CD4-positive, alpha-beta memory T cell (primary cell): ENCODE data around the gene LRR1. TPM values are rescaled to one million over a fixed set of nuclear protein-coding genes. Genes with fewer than 3 reads are reported as not detected.
"Not testable (repeated sequence)": the region's sequence is repeated elsewhere in the genome, so short reads cannot be mapped to it uniquely, and the experiment has no call there.

Experiments used
- CTCF ChIA-PET: fragments of 350-600 bp; sonication (Branson Sonifier 250); formaldehyde crosslinking; loops from one replicate; lab custom pipeline; 2021; ENCODE audit warnings: inconsistent platforms; ENCODE audit not compliant: partially characterized antibody; lab: Charles Lee
- POLR2A ChIA-PET: fragments of 350-600 bp; sonication (Branson Sonifier 250); formaldehyde crosslinking; loops from one replicate; lab custom pipeline; 2021; ENCODE audit not compliant: partially characterized antibody; lab: Charles Lee
- DNase-seq, 5 donors: peaks; one replicate each; pipeline versions ENCODE4 v3.0.0 to v3.0.0-alpha.2; 2020 to 2022; ENCODE audit warnings: mixed read lengths in 1 of 5
- H3K27ac ChIP-seq: one replicate; pipeline ENCODE4 v1.7.0; 2013; ENCODE audit warnings: low read depth, low read length
- H3K27me3 ChIP-seq: 2 replicates; pipeline ENCODE4 v1.7.0; 2013; ENCODE audit warnings: mild to moderate bottlenecking, low read length, moderate library complexity; ENCODE audit not compliant: insufficient read depth
- H3K36me3 ChIP-seq: 2 replicates; pipeline ENCODE4 v1.7.0; 2013; ENCODE audit warnings: mild to moderate bottlenecking, low read length, moderate library complexity; ENCODE audit not compliant: insufficient read depth
- H3K4me1 ChIP-seq: 2 replicates; pipeline ENCODE4 v1.7.0; 2013; ENCODE audit warnings: mild to moderate bottlenecking, low read length, moderate library complexity; ENCODE audit not compliant: insufficient read depth
- H3K4me3 ChIP-seq, 2 donors: one replicate each; pipeline ENCODE4 v1.7.0; 2013; ENCODE audit warnings: low read length in 2 of 2, mild to moderate bottlenecking in 1 of 2
- H3K9me3 ChIP-seq, 2 donors: one replicate each; pipeline ENCODE4 v1.7.0; 2013; ENCODE audit warnings: low read length in 2 of 2, control low read depth in 1 of 2; ENCODE audit not compliant: control insufficient read depth in 1 of 2
- H3K27ac Mint-ChIP-seq, 7 donors: one replicate each; pipeline ENCODE4 v1.8.0; 2020 to 2021; ENCODE audit warnings: mixed read lengths in 7 of 7, mild to moderate bottlenecking in 6 of 7, inconsistent platforms in 3 of 7, moderate library complexity in 3 of 7
- H3K27me3 Mint-ChIP-seq, 2 donors: one replicate each; pipeline ENCODE4 v1.8.0; 2020 to 2021; ENCODE audit warnings: mixed read lengths in 2 of 2
- H3K36me3 Mint-ChIP-seq, 2 donors: one replicate each; pipeline ENCODE4 v1.8.0; 2020 to 2021; ENCODE audit warnings: mixed read lengths in 2 of 2, inconsistent platforms in 1 of 2, mild to moderate bottlenecking in 1 of 2
- H3K4me1 Mint-ChIP-seq, 4 donors: one replicate each; pipeline ENCODE4 v1.8.0; 2020 to 2021; ENCODE audit warnings: mixed read lengths in 4 of 4, mild to moderate bottlenecking in 1 of 4
- H3K4me3 Mint-ChIP-seq, 8 donors: one replicate each; pipeline ENCODE4 v1.8.0; 2020 to 2021; ENCODE audit warnings: mixed read lengths in 8 of 8, mild to moderate bottlenecking in 7 of 8, moderate library complexity in 6 of 8, inconsistent platforms in 3 of 8
- H3K9me3 Mint-ChIP-seq, 8 donors: one replicate each; pipeline ENCODE4 v1.8.0; 2020 to 2021; ENCODE audit warnings: mixed read lengths in 8 of 8, mild to moderate bottlenecking in 5 of 8, inconsistent platforms in 3 of 8, moderate library complexity in 1 of 8
- intact Hi-C: fragments of 100-400 bp; cut with micrococcal nuclease; formaldehyde crosslinking; loops from one replicate; pipeline ENCODE4 v1.15.1; 2023
- polyA plus RNA-seq, 2 donors: library from polyadenylated mRNA; unstranded; fragments of 300-500 nt; fragmentation: Illumina TruSeq; gene quantifications; one replicate each; pipeline ENCODE4 v1.2.3, GENCODE V29; 2021
- total RNA-seq, 2 experiments: library from RNA; stranded (reverse); gene quantifications; one replicate each; pipeline ENCODE4 v1.2.3, GENCODE V29; 2021

Gene LRR1
- total and polyA plus RNA-seq, 4 experiments from 2014 or later: 9.7 to 16.1 (median 12.3) TPM

DNA sequence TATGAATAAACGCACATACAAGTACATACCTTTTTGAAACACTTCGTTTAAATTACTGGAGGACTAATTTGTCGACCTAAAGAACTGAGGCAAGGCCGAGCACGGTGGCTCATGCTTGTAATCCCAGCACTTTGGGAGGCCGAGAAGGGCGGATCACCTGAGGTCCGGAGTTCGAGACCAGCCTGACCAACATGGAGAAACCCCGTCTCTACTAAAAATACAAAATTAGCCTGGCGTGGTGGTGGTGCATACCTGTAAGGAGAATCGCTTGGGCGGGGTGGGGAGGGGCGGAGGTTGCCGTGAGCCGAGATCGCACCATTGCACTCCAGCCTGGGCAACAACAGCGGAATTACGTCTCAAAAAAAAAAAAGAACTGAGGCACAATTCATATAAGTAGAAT is 20.5 kb downstream of the LRR1 start:
- H3K27me3 ChIP-seq, H3K27me3 Mint-ChIP-seq, H3K9me3 ChIP-seq, DNase-seq, intact Hi-C loops, H3K9me3 Mint-ChIP-seq: not testable (repeated sequence)
- peak overlapping the region; percentile 98 to 100 (median 99) for H3K27ac Mint-ChIP-seq
- H3K36me3 ChIP-seq: peaks cover 13% of the 10 kb centered on the region
- peaks cover 14 to 61% of the 10 kb centered on the region in 2 donors for H3K36me3 Mint-ChIP-seq
- POLR2A ChIA-PET: interaction anchor here (1.1 to 6.2 kb wide), 9 partner anchors 14 to 497 kb away, joined by 3 to 413 read pairs (median 28); partner anchors contain the start of genes DNAAF2, KLHDC2, LRR1 and RPS29
- peak overlapping the region; percentile 99 to 100 for H3K4me3 ChIP-seq
- H3K4me1 Mint-ChIP-seq: peaks cover 31 to 65% (median 39%) of the 10 kb centered on the region in 4 donors
- peaks cover 56% of the 10 kb centered on the region for H3K4me1 ChIP-seq
- peak overlapping the region; percentile 98 for H3K27ac ChIP-seq
- CTCF ChIA-PET: interaction anchor here (0.9 to 7.1 kb wide), 4 partner anchors 14 to 40 kb away, joined by 3 to 135 read pairs (median 34); partner anchors contain the start of genes DNAAF2, LRR1 and RPS29
- H3K4me3 Mint-ChIP-seq: peak overlapping the region; percentile 95 to 99 (median 96)

DNA sequence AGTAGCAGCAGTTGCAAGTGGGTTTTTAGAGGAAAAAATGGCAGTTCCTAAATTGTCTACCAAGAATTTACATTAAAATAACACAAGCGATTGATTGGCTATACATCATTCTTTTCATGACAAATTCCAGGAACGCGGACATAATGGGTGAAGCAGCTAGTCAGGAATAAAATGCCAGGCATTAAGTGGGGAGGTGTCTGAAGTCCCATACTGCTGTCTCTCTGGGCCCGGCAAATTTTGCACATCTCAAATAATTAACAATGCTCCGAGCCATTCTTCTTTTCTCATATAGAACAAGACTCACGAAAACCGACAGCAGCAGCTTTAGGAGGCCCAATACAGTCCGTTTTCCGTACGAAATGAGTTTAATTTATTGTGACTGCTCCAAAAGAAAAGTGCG is 21.0 kb downstream of the LRR1 start:
- Histone ChIP-seq H3K4me1 (peaks cover 60% of the 10 kb centered on the region), H3K4me3 (peak overlapping the region; percentile 99 to 100), H3K36me3 (peaks cover 13% of the 10 kb centered on the region), H3K27ac (peak overlapping the region; percentile 98), H3K9me3 (no peaks in the 10 kb centered on the region), H3K27me3 (no peaks in the 10 kb centered on the region)
- H3K9me3 Mint-ChIP-seq: peaks cover 0 to 4% (median 0%) of the 10 kb centered on the region in 8 donors
- POLR2A ChIA-PET: interaction anchor here (0.6 to 6.2 kb wide), 30 partner anchors 9 to 744 kb away, joined by 3 to 413 read pairs (median 6); partner anchors contain the start of genes DMAC2L, DNAAF2, KLHDC1 and KLHDC2
- H3K27me3 Mint-ChIP-seq: no peaks in the 10 kb centered on the region
- CTCF ChIA-PET: interaction anchor here (0.9 to 7.1 kb wide), 17 partner anchors 9 to 243 kb away, joined by 3 to 135 read pairs (median 7); partner anchors contain the start of genes DNAAF2, KLHDC2, LRR1 and NEMF
- H3K27ac Mint-ChIP-seq: peak overlapping the region; percentile 98 to 100 (median 99)
- DNase-seq: no peak
- peak overlapping the region; percentile 95 to 99 (median 96) for H3K4me3 Mint-ChIP-seq
- peaks cover 33 to 69% (median 42%) of the 10 kb centered on the region in 4 donors for H3K4me1 Mint-ChIP-seq
- intact Hi-C loops: loop anchor here (1.0 to 2.0 kb wide), 7 partner anchors 15 to 611 kb away; partner anchors contain the start of genes LRR1, RPS29, SOS2 and VCPKMT
- peaks cover 14 to 62% of the 10 kb centered on the region in 2 donors for H3K36me3 Mint-ChIP-seq

DNA sequence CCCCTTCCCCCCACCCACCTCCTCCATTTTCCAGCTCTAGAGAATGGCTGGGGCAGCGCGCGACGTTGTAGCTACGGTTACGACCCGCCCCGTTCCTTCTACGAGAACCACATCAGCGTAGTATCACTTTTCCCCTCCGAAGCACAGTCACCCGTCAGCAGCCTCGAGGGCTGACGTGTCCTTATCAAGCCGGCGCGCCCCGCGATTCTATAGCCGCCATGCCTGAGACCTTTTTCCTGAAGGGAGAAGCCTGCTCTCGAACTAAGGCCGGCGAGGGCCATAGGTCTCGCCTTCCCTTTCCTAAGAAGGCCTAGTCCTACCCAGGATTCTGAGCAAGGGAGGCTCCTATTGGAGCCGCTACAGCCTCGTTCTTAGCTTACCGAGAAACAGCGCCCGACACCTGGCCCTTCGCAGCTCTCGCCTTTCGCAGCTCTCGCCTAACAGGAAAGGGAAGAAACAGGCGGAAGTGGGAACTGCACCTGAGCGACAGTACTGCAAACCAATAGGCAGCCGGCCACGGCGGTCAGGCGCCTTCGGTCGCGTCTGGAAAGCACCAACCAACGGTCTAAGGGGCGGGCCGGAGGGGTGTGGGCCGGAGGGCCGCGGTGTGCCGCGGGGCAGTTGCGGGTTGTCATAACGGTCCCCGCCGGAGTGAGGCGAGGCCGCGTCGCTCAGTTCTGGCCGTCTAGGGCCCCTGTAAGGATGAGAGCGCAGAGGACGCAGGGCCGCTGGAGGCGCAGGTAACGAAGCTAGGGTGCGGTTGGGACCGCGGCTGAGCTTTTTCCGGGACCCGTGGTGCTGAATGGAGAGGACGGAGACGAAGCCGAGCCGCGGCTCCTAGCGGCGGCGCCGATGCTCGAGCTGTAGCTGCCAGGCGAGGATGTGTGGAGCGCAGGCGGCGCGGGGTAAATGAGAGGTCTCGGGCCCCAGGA is 21.7 kb downstream of the LRR1 start, which contains the start of the genes MGAT2 and RPL36AL:
TSS of gene MGAT2 (plus strand) at position 618 of the 932 bp plus-strand sequence. CDS start 470 bp downstream, outside the sequence.
TSS of gene RPL36AL (minus strand) at position 445 of the 932 bp plus-strand sequence. CDS start 1,522 bp downstream, outside the sequence.
- CTCF ChIA-PET: interaction anchor here (0.9 to 7.1 kb wide), 21 partner anchors 9 to 242 kb away, joined by 3 to 135 read pairs (median 6); partner anchors contain the start of genes DNAAF2, KLHDC2, LRR1 and NEMF
- Histone ChIP-seq H3K4me3 (peak within 1 kb of the TSS; percentile 99 to 100), H3K4me1 (peaks cover 65% of the 10 kb centered on the region), H3K36me3 (peaks cover 13% of the 10 kb centered on the region), H3K27ac (peak within 1 kb of the TSS; percentile 98), H3K9me3 (no peaks in the 10 kb centered on the region), H3K27me3 (no peaks in the 10 kb centered on the region)
- intact Hi-C loops: loop anchor here (1.0 to 2.0 kb wide), 7 partner anchors 14 to 610 kb away; partner anchors contain the start of genes LRR1, RPS29, SOS2 and VCPKMT
- Mint-ChIP-seq H3K36me3 (peaks cover 14 to 62% of the 10 kb centered on the region in 2 donors), H3K9me3 (peaks cover 0 to 4% (median 0%) of the 10 kb centered on the region in 8 donors), H3K27ac (peak within 1 kb of the TSS; percentile 98 to 100 (median 99)), H3K4me3 (peak within 1 kb of the TSS; percentile 95 to 99 (median 96)), H3K4me1 (peaks cover 34 to 69% (median 43%) of the 10 kb centered on the region in 4 donors), H3K27me3 (no peaks in the 10 kb centered on the region)
- peak; percentile 95 to 97 (median 96) for DNase-seq
- POLR2A ChIA-PET: interaction anchor here (0.6 to 6.2 kb wide), 37 partner anchors 10 to 743 kb away, joined by 3 to 413 read pairs (median 5); partner anchors contain the start of genes ARF6, DMAC2L, DNAAF2 and KLHDC1

DNA sequence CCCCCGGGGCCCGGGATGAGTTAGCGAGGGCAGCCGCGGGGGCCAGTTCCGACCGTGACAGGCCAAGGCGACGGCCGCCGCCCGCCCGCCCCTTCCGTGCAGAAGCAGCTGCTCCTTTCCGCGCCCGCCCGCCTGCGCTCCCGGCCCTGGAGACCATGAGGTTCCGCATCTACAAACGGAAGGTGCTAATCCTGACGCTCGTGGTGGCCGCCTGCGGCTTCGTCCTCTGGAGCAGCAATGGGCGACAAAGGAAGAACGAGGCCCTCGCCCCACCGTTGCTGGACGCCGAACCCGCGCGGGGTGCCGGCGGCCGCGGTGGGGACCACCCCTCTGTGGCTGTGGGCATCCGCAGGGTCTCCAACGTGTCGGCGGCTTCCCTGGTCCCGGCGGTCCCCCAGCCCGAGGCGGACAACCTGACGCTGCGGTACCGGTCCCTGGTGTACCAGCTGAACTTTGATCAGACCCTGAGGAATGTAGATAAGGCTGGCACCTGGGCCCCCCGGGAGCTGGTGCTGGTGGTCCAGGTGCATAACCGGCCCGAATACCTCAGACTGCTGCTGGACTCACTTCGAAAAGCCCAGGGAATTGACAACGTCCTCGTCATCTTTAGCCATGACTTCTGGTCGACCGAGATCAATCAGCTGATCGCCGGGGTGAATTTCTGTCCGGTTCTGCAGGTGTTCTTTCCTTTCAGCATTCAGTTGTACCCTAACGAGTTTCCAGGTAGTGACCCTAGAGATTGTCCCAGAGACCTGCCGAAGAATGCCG is 22.6 kb downstream of the LRR1 start:
- Histone ChIP-seq H3K27ac (peak overlapping the region; percentile 98), H3K4me1 (peaks cover 68% of the 10 kb centered on the region), H3K36me3 (peaks cover 13% of the 10 kb centered on the region), H3K4me3 (peak overlapping the region; percentile 99 to 100), H3K9me3 (no peaks in the 10 kb centered on the region), H3K27me3 (no peaks in the 10 kb centered on the region)
- H3K36me3 Mint-ChIP-seq: peaks cover 14 to 59% of the 10 kb centered on the region in 2 donors
- H3K27me3 Mint-ChIP-seq: no peaks in the 10 kb centered on the region
- DNase-seq: peak in 1 of 5 donors; percentile 29
- intact Hi-C loops: loop anchor here (2.0 kb wide), 1 partner anchor 610 kb away; the partner anchor contains the start of gene SOS2
- peak overlapping the region; percentile 95 to 100 (median 99) for H3K27ac Mint-ChIP-seq
- peaks cover 0 to 4% (median 0%) of the 10 kb centered on the region in 8 donors for H3K9me3 Mint-ChIP-seq
- CTCF ChIA-PET: interaction anchor here (1.0 to 7.1 kb wide), 18 partner anchors 10 to 241 kb away, joined by 3 to 135 read pairs (median 6); partner anchors contain the start of genes DNAAF2, KLHDC2, LRR1 and NEMF
- peaks cover 36 to 73% (median 46%) of the 10 kb centered on the region in 4 donors for H3K4me1 Mint-ChIP-seq
- POLR2A ChIA-PET: interaction anchor here (0.6 to 6.2 kb wide), 30 partner anchors 11 to 899 kb away, joined by 3 to 413 read pairs (median 6); partner anchors contain the start of genes ARF6, DMAC2L, DNAAF2 and KLHDC1
- peak overlapping the region; percentile 95 to 99 (median 96) for H3K4me3 Mint-ChIP-seq

DNA sequence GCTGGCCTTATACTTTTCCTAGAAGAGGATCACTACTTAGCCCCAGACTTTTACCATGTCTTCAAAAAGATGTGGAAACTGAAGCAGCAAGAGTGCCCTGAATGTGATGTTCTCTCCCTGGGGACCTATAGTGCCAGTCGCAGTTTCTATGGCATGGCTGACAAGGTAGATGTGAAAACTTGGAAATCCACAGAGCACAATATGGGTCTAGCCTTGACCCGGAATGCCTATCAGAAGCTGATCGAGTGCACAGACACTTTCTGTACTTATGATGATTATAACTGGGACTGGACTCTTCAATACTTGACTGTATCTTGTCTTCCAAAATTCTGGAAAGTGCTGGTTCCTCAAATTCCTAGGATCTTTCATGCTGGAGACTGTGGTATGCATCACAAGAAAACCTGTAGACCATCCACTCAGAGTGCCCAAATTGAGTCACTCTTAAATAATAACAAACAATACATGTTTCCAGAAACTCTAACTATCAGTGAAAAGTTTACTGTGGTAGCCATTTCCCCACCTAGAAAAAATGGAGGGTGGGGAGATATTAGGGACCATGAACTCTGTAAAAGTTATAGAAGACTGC is 23.4 kb downstream of the LRR1 start:
- H3K4me3 ChIP-seq: peak overlapping the region; percentile 99 to 100
- intact Hi-C loops: no loop called here
- H3K27ac ChIP-seq: peak overlapping the region; percentile 98
- no peaks in the 10 kb centered on the region for H3K9me3 ChIP-seq
- Mint-ChIP-seq H3K36me3 (peaks cover 16 to 57% of the 10 kb centered on the region in 2 donors), H3K4me3 (peak overlapping the region; percentile 95 to 99 (median 96)), H3K9me3 (peaks cover 0 to 4% (median 0%) of the 10 kb centered on the region in 8 donors), H3K27ac (peak overlapping the region; percentile 91 to 100 (median 93)), H3K27me3 (no peaks in the 10 kb centered on the region), H3K4me1 (peaks cover 38 to 75% (median 49%) of the 10 kb centered on the region in 4 donors)
- no peak for DNase-seq
- peaks cover 67% of the 10 kb centered on the region for H3K4me1 ChIP-seq
- no peaks in the 10 kb centered on the region for H3K27me3 ChIP-seq
- ChIA-PET CTCF (interaction anchor here (0.7 to 7.1 kb wide), 10 partner anchors 11 to 240 kb away, joined by 3 to 135 read pairs (median 10); partner anchors contain the start of genes DNAAF2, LRR1, NEMF and RPS29), POLR2A (interaction anchor here (0.8 to 6.2 kb wide), 12 partner anchors 11 to 898 kb away, joined by 3 to 413 read pairs (median 24); partner anchors contain the start of genes DNAAF2, KLHDC2, LRR1 and NEMF)
- H3K36me3 ChIP-seq: peaks cover 13% of the 10 kb centered on the region
